Pulmonary artery endothelial cell (primary cell): Measurements from ENCODE around the gene CISH. TPM values are rescaled to one million over a fixed set of nuclear protein-coding genes. Genes with fewer than 3 reads are reported as not detected.

Experiments
- DNase-seq: peaks from one replicate; pipeline ENCODE4 v3.0.0-alpha.2; 2011; ENCODE audit warnings: low read depth, low spot score
- total RNA-seq: library from RNA; depleted of rRNA; stranded (reverse); fragments of >200 nt; gene quantifications from 2 replicates; pipeline ENCODE4 v1.2.3, GENCODE V29; 2014

Gene CISH
- total RNA-seq, 1 donor from 2014 or later: 0.46 TPM

DNA sequence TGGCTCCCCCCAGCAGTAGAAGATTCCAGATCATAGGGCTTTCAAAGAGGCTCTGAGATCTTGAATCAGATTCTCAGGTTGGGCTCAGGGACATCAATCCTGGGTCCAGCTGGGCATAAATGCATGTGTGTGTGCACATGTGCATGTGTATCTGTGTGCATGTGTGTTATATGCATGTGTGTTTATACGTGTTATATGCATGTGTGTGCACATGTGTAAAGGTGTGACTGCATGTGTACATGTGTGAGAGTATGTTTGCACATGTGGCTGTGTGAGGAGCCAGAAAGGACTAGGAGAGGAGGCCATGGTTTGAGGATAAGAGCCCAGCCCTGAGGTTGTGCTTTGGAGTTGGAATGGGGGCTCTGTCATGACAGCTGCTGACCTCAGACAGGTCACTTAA, 3.6 kb upstream of the CISH start:
- DNase-seq: no peak

DNA sequence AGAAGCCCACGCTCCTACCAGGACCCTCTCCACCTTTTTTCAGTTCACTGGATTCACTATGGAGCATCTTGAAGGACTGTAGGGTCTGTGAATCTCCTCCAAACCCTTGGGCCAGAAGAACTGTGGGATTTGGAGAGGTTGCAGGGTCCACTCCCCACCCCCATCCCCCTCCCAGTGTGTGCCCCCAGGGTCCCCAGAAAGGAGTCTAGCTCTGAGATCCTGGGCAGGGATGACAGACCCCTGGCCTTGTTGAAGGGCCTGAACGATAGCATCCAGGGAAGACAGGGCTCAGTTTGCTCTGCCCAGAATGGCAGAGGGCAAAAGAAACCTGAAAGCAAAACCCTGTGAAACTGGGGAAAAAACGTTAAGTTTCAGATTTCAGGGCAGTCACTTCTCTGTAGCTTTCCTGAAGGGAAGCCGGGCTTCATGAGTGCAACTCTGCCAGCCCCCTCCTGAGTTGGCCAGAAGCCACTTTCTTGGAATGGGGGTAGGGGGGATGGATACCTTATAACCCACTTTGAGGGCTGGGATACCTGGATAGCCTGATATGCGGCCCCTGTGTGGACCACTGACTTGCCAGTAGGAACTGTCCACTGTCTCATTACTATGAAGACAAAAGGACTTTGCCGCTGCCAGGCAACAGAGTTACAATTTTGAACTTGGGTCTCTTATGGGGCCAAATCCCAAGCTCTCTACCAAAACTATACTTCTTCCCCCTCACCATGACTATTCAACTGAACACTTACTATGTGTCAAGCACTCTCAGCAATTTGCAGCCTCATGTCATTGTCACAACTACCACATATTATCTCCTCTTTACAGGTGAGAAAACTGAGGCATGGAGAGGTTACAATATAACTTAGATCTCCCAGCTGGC, 1.6 kb upstream of the CISH start:
- no peak for DNase-seq

DNA sequence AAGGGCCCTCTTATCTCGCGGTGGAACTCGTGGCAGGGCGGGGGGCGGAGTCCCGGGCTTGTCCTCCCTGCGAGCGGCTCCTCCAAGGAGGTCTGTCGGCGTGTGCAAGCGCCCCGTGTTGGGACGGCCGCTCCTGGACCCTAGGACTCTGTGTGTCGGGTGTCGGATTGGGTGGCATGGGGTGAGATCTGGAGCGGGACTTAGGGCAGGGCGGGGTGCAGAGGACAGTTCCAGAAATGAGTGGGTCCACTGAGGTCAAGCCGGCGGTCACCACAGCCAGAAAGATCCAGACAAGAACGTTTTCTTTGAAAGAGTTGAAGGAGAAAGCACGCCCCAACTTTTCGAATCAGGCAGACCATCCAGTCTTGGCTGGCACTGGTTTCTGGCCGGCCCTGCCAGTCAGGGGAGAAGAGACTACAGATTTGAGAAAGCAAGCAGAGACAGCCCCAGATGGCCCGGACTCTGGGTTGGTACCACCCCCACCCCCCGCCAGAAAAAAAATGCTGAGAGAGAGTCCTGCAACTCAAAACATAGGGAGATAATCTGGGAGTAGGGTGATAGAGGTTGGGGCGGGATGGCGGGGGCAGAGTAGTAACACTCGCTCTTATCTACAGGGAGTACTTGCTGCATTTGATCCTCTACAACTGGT, 784 bp upstream of the CISH start:
- no peak for DNase-seq

DNA sequence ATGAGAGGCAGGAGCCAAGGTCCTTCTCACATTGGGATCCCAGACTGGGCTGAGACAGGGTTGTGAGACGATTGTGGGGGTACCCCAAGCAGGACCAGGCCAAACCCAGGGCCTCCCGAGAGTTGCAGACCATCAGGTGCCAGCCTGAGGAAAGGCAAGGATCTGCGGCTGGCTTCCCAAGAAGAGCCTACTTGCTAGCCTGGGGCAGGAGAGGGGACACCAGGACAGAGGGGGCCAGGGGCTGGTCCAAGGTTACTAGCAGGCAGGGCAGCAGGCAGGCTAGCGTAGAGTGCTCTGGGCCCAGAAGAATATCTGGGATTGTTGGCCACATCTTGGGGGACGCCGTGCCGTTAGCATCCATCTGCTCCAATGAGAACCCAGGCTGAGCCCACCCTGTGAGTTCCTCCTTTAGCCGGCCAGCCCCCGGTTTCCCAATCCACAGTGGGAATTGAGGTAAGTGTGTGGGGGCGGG, 546 bp downstream of the CISH start:
- DNase-seq: no peak

DNA sequence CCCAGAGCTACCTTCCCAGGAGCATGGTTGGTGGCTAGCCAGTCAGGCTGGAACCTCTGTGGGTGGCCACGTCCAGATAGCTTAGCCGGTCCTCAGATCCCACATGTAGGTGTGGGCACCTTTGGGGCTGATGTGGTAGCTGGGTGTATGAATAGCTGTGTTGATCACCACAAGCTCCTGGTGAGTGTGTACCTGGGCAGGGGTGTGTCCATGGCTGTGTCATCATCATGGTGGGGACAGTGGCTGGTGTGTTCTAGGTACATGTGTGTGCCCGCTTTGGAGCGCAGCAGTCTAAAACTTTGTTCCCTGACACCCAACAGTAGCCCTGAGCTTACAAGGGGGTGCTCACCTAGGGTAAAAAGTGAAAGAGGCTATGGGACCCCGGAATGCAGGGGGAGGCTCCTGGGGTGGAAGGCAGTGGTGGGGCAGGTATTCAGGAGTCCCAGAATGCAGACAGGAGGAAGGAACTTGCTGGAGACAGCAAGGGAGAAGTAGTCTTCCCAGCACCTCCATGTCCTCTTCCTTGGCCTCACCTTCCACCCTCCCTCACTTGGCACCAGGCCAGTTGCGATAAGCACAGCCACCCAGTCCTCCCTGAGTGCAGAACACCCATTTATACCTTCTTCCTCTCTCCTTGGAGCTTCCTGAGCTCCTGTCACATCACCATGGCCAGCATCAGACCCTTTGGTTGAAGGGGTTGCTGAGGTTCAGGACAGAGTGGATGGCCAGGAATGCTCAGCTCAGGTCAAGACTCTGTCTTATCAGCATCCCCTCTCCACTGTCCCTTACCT, 1.2 kb downstream of the CISH start:
- DNase-seq: no peak

DNA sequence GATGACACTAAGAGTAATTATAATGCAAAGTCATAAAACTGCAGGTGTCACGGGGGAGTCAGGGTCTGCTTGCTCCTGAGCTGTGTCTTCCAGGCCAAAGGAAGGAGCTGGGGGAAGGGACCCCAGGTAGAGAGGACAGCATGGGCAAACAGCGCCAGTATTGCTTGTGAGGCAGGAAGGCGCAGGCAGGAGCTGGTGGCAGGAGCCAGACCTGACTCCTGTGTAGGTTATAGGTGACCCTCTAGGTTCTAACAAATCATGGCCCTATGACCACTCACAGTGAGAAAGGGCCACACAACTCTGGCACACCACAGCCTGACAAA, 1.9 kb downstream of the CISH start:
- no peak for DNase-seq

DNA sequence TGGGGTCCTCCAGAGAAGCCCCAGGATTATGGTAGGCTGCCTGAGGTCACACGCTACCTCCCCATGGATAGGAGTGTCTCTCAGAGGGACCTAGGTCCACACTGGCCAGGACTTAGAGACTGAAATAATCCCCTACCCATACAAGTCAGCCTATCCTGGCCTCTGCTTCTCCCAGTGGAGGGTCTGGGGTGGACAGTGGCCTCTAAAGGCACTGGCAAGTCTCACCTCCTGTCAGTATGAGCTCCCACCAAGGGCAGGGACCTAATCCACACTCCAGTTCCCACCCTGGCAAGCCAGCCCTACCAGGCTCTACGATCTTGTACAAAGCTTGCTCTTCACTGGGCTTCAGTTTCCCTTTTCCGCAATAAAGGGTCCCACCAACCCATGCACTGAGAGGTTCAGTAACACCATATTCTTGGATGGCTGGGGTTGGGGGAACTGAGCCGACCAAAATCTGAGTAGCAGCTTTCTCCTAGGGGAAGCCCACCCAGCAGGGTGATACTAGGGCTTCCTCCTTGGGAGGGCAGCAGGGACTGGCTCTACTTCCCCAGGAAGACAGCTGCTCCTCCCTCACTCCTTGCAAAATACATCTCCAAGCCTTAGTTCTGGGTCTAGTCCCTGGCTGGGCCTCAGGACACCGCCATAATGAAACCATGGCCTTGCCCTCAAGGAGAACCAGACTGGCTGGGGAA, 2.4 kb downstream of the CISH start:
- DNase-seq: no peak

DNA sequence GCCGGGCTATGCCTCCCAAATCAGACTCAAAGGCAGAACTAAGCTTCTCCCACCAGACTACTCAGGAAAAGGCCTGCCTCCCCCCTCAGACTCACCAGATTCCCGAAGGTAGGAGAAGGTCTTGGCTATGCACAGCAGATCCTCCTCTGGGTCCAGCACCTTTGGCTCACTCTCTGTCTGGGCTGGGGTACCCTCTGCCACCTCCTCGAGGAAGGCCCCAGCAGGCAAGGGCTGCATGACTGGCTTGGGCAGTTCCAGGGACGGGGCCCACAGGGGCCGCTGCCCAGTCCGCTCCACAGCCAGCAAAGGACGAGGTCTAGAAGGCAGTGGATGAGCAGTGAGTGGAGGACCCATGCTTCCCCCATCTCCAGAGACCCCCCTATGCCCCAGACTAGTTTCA, 3.3 kb downstream of the CISH start:
- no peak for DNase-seq

DNA sequence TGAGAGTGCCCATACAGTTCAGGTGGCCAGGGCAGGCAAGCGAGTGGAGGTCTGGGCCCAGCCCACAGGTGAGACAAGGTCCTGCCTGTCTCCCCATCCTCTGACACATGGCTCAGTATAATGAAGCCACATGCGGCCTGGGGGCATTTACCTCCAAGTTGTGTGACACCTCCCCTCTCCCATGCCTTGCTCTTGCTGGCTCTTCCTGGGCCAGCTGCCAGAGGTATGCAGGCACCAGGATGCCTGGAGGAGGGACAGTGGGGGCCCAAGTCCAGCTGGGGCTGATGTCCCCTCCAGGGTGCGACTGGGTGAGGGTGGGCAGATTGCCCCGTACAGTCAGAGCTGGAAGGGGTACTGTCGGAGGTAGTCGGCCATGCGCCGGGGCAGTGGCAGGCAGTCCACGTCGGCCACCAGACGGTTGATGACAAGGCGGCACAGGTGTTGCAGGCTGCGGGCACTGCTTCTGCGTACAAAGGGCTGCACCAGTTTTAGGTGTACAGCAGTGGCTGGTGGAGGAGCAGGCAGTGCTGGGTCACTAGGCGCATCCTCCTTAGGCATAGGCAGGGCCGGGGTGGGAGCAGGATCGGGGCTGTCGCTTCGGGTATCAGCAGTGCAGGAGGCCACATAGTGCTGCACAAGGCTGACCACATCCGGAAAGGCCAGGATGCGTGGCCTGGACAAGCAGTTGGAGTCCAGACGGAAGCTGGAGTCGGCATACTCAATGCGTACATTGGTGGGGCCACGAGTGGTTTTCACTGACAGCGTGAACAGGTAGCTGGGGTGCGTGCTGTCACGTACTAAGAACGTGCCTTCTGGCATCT, 4.1 kb downstream of the CISH start:
- no peak for DNase-seq

DNA sequence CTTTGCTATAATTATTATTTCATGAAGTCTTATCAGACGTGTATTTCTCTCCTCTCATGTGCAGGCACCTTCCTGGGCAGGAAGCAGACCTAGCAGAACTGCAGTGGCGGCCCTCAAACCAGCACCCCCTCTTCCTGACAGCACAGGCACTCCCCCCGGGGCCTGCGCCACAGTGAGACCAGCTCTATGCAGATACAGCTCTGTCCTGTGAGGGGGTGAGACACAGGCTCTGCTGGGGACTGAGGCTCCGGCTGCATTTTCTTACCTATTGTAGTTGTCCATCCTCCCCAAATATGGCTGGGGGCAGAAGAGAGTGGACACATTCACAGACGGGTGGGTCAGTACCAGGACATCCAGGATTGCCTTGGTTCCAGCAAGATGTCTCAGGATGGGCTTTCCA, 5.0 kb downstream of the CISH start:
- no peak for DNase-seq

DNA sequence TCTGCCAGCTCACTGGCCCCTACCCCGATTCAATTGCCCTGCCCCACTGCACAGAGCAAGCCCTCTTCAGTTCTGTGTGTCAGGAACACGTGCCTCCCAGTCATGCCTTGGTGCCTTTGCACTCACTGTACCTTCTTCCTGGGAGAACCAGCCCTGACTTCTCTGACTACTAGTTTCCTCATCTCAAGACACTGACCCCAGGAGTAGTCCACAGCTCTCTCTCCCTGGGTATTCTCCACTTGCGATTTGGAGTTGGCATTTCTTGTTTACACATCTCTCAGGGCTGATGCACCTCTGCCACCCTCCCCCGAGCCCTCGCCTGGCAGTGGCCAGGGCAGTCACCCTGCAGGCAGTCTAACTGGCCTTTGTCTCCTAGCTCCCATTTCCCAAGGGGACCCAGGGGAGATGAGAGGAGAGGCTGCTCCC, 5.7 kb downstream of the CISH start:
- DNase-seq: no peak

DNA sequence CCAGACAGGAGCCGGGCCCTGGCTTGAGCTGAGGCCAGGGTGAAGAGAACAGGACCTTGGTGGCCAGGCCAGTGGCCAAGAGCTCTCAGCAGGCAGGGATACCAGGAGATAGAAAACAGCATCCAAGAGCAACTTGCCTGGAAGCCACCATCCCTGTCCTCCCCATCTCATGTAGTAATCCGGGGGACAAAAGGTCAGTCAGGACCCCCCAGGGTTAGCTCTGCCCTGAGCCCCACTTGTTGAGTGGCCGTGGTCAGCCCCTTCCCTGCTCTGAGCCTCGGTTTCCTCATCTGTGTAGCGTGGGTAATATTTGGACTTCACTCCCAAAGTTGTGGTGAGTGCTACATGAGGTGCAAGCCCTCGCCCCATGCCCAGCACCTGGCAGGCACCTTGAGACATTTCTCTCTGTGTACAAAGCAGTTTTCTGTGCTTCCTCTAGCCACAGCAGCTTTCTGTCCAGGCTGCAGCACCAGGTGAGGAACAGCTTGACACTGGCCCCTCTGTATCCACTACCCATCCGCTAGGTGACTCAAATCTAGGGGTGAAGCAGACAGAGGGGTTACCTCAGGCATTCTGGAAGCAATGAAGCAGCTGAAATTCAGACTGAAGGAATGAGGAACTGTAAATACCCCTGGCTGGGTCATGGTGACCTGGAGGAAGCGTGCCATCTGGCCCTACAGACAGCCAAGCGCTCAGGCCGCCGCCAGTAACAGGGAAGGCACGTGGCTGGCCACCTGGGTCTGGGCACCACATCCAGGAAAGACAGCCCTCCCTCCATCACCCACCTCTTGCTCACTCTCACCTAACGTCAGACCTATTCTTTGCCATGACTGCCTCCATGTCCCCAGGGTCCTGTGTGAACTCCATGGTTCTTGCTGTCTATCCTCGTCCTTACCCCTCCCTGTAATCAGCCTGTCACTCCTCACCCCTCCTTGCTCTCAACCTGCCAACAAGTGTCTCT, 6.7 kb downstream of the CISH start:
- DNase-seq: no peak

DNA sequence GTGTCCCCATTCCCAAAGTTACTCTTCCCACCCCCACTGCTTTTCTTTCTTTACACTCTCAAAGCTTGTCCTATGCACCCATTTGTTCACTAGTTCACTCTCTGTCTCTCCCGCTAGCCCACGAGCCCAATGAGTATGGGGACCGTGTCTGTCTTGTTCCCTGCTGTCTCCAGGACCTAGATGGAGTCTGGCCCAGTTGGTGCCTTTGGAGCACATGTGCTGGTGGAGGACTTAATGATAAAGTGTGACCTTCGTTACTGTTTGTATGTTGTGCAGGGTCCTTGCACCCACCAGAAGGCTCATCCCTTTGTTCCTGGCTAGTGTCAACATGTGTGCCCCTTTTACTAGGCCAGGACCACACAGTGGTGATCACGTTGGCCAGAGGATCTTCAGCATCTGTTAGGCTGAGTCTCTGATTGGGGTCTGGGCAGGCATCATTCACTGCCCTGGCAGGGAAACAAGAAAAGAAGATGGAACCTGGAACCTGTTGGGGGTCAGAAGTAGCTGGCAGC, 7.4 kb downstream of the CISH start:
- DNase-seq: no peak

DNA sequence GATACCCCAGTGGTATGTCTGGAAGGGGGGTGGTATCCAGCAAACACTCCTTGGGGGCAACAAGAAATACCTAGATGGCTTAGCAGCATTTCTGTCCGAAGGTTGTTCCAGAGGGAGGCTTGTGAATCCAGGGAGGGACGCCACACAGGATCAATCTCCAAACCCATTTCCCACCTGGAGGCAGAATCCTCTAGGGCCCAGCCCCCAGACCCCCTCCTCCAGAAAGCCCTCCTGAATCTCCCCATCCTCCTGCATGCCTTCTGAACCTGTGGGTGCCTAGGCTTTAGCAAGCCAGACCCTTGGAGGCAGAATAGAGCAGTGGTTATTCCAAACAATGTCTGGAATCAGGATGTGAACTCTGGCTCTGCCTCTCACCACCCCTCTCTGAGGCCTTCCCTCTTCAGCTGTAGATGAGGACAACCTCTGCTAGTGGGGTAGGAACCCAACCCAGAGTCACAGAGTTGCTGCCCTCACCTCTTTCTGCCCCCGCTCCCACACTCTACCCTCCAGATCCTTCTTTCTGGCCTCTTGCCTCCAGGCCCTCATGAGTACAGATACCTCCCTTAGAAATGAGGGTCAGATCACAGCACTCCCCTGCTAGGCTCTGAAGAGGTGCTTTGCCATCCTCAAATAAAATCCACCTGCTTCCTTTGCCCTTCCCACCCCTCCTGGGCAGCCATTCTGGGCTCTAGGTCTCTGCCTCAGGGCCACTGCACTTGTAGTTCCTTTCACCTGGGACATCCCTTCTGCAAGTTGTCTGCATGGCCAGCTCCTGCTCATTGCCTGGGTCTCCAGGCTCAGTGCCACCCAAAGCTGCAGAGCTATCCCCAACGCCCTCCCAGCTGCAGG, 8.1 kb downstream of the CISH start:
- DNase-seq: no peak

DNA sequence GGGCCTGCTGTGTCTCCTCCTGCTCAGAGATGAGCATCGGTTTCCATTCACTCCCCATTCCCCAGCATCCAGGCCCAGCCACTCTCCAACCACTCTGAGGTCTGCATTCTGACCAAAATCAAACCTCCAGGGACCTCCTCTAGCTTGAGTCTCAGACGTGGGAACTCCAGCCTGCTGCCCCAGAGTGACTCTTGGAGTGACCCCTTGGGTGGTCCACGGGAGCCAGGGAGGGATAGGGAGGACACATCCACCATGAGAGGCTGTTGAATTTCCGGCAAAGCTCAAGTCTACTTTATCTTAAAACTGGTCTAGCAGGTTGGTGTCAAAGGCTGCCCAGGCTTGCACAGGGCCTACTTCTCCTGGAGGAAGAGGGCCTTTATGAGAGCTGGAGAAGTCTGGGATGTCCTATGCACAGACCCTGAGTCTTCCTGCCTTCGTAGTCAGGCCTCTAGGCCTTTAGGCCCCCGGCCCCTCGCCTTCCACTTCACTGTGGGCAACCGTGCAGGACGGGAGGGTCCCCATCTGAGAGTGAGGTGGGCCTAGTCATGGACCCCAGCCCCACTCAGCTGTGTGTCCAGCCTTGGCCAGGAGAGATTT, 8.9 kb downstream of the CISH start:
- DNase-seq: no peak

DNA sequence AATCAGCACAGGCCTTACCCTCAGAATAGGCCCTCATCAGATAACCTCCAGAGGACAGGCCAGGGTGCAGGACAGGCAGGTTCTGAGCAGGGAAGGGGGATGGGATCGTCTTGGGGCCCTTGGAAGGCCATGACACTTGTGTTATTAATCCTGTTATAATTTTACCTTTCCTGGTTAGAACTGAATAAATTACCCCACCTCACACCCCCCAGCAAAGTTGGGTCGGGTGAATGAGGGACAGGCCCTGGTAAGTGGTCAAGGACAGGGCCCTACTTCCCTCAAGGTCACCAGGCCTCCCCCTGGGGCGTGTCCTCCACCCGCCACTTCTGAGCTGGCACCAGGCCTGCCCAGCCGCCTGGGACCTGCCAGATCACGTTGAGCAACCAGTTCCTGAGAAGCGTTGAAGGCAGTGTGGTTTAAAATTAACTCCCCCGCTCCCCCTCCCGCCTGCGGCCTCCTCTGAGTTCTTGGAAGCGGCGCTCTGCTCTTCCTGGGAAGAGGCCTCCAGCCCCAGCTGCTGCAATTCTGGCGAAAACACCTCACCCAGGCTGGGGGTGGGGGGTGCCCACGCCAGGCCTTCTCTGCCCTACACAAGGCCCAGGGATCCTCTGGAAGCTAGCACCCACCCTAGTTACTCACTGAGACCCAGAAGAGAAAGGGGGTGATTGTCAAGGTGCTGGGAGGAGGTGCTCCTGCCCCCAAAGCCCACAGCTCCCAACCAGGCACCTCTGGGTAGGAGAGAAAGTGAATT, 10.6 kb downstream of the CISH start:
- peak; percentile 43 for DNase-seq

DNA sequence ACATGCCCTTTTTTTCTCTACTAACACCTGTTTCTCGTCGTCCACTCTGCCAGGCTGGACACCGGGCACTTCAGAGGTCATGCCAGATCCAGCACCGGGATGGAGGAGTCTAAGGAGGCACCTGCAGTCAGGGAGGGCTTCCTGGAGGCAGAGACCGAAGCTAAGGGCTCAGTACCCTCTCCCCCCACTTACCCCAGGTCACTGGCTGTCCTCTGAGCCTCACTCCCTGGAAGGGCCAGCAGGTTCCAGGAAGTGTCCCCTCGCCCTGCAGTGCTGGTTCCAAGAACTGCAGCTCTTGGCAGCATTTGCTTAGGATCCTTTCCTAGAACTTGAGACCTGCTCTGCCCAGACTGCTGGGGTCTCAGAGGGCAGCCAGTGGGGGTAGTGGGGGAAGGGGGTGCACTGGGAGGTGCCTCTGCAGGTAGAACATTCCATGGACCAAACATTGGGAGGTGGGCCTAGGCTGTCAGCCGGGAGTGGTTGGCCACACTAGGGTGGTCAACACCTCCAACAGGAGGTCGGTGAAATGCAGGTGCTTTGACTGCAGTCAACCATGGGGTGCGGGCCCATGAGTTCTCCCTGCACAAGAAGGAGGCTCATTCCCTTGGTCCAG, 11.3 kb downstream of the CISH start:
- no peak for DNase-seq
